ENCODE measurements around the gene SRD5A3.

The SRD5A3 gene

GRCh38 chr4:55311792-55312488 is 34.1 kb upstream of the SRD5A3 start:
- peaks cover 40% of the 10 kb centered on the region for H3K27me3 ChIP-seq (ENCODE audit: insufficient read depth, low read depth, severe bottlenecking)
- peak; percentile 6 for DNase-seq
- H3K9me3 ChIP-seq (ENCODE audit: severe bottlenecking) = peaks cover 2% of the 10 kb centered on the region
- no peak overlapping the region for H3K4me3 ChIP-seq (ENCODE audit: low read depth, low read length)
- H3K27ac ChIP-seq = no peak overlapping the region
- TF ChIP-seq, protein P1, sequence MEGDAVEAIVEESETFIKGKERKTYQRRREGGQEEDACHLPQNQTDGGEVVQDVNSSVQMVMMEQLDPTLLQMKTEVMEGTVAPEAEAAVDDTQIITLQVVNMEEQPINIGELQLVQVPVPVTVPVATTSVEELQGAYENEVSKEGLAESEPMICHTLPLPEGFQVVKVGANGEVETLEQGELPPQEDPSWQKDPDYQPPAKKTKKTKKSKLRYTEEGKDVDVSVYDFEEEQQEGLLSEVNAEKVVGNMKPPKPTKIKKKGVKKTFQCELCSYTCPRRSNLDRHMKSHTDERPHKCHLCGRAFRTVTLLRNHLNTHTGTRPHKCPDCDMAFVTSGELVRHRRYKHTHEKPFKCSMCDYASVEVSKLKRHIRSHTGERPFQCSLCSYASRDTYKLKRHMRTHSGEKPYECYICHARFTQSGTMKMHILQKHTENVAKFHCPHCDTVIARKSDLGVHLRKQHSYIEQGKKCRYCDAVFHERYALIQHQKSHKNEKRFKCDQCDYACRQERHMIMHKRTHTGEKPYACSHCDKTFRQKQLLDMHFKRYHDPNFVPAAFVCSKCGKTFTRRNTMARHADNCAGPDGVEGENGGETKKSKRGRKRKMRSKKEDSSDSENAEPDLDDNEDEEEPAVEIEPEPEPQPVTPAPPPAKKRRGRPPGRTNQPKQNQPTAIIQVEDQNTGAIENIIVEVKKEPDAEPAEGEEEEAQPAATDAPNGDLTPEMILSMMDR (IDR thresholded peaks at IDR 0.05; ENCODE audit: low read depth, low read length) = no peak
- H3K36me3 ChIP-seq = no peaks in the 10 kb centered on the region

GRCh38 chr4:55312489-55313101 is 33.4 kb upstream of the SRD5A3 start:
- DNase-seq = peak; percentile 16
- TF ChIP-seq, protein P1 (IDR thresholded peaks at IDR 0.05; ENCODE audit: low read depth, low read length) = peak; percentile 69
- Histone ChIP-seq H3K27me3 (ENCODE audit: insufficient read depth, low read depth, severe bottlenecking) (peaks cover 40% of the 10 kb centered on the region), H3K36me3 (no peaks in the 10 kb centered on the region), H3K27ac (no peak overlapping the region), H3K4me3 (ENCODE audit: low read depth, low read length) (no peak overlapping the region), H3K9me3 (ENCODE audit: severe bottlenecking) (peaks cover 2% of the 10 kb centered on the region)

- H3K27ac ChIP-seq = no peak overlapping the region
- peaks cover 52% of the 10 kb centered on the region for H3K27me3 ChIP-seq (ENCODE audit: insufficient read depth, low read depth, severe bottlenecking)
- no peak overlapping the region for H3K4me3 ChIP-seq (ENCODE audit: low read depth, low read length)
- no peak for DNase-seq
- H3K36me3 ChIP-seq = no peaks in the 10 kb centered on the region
- TF ChIP-seq, protein P1 (IDR thresholded peaks at IDR 0.05; ENCODE audit: low read depth, low read length) = no peak
- H3K9me3 ChIP-seq (ENCODE audit: severe bottlenecking) = peaks cover 2% of the 10 kb centered on the region
Measured at GRCh38 chr4:55314141-55314820, 31.8 kb upstream of the SRD5A3 start.

GRCh38 chr4:55318175-55319129 is 27.6 kb upstream of the SRD5A3 start:
- TF ChIP-seq, protein P1 (IDR thresholded peaks at IDR 0.05; ENCODE audit: low read depth, low read length) = no peak
- H3K4me3 ChIP-seq (ENCODE audit: low read depth, low read length) = no peak overlapping the region
- H3K9me3 ChIP-seq (ENCODE audit: severe bottlenecking) = no peaks in the 10 kb centered on the region
- peaks cover 38% of the 10 kb centered on the region for H3K27me3 ChIP-seq (ENCODE audit: insufficient read depth, low read depth, severe bottlenecking)
- DNase-seq = no peak
- no peak overlapping the region for H3K27ac ChIP-seq
- no peaks in the 10 kb centered on the region for H3K36me3 ChIP-seq

DNA sequence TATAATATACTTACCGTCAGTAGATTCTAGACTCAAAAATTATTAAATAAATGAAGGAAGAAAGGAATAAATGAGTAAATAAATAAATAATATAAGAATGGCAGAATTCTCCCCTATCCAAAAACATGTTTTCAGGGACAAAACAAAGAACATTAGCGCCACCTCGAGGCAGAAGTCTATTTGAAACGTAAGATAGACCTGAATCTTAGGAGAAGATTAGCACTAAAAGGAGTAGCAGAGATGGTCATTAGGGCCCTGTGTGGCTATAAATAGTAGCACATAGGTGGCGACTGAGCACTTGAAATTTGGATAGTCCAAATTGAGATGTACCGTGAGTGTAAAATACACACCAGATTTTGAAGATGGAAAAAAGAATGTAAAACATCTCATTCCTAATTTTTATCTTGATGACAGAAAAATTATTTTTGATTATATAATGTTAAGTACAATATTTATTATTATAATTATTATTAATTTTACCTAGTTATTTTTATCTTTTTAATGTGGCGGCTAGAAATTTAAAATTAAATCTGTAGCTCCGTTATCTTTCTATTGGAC is 24.3 kb upstream of the SRD5A3 start:
- TF ChIP-seq, protein P1 (IDR thresholded peaks at IDR 0.05; ENCODE audit: low read depth, low read length) = peak; percentile 44; the same call in 1 of the 2 replicates
- H3K9me3 ChIP-seq (ENCODE audit: severe bottlenecking) = no peaks in the 10 kb centered on the region
- H3K27ac ChIP-seq = no peak overlapping the region
- no peaks in the 10 kb centered on the region for H3K36me3 ChIP-seq
- DNase-seq = peak; percentile 70
- H3K27me3 ChIP-seq (ENCODE audit: insufficient read depth, low read depth, severe bottlenecking) = peaks cover 30% of the 10 kb centered on the region
- H3K4me3 ChIP-seq (ENCODE audit: low read depth, low read length) = no peak overlapping the region

Measured in WERI-Rb-1 (cell line).